Neural cell (in vitro differentiated cells): Measurements from ENCODE around the gene GASK1B. TPM values are rescaled to one million over a fixed set of nuclear protein-coding genes. Genes with fewer than 3 reads are reported as not detected.

ENCODE experiments used
- H2AFZ ChIP-seq: fragments of 200-600, 300-800 bp; sonication (generic), shearing (Covaris generic); 2 replicates; pipeline ENCODE4 v1.6.0; 2014; ENCODE audit warnings: low read depth, mild to moderate bottlenecking, antibody characterized with exemption, low read length, moderate library complexity
- H3F3A ChIP-seq: fragments of 200-600 bp; shearing (Covaris generic); 2 replicates; pipeline ENCODE4 v1.6.1; 2016; ENCODE audit warnings: mild to moderate bottlenecking, moderate library complexity, mixed read lengths, antibody characterized with exemption, low read length; ENCODE audit not compliant: insufficient read depth, poor library complexity, severe bottlenecking
- H3K27ac ChIP-seq: fragments of 200-600, 300-800 bp; sonication (generic), shearing (Covaris generic); 2 replicates; pipeline ENCODE4 v1.5.1; 2014; ENCODE audit warnings: mild to moderate bottlenecking, low read length, moderate library complexity
- H3K27me3 ChIP-seq: fragments of 300-800, 200-600 bp; sonication (generic), shearing (Covaris generic); 2 replicates; pipeline ENCODE4 v1.6.0; 2014; ENCODE audit warnings: mild to moderate bottlenecking, low read depth, low read length, moderate library complexity; ENCODE audit not compliant: insufficient read depth
- H3K36me3 ChIP-seq: fragments of 300-800, 200-600 bp; sonication (generic), shearing (Covaris generic); 2 replicates; pipeline ENCODE4 v1.5.1; 2014; ENCODE audit warnings: mild to moderate bottlenecking, antibody characterized with exemption, low read length, moderate library complexity; ENCODE audit not compliant: insufficient read depth
- H3K4me2 ChIP-seq: fragments of 300-800, 200-600 bp; sonication (generic), shearing (Covaris generic); 2 replicates; pipeline ENCODE4 v1.6.0; 2014; ENCODE audit warnings: mild to moderate bottlenecking, low read length
- H3K4me3 ChIP-seq: fragments of 300-800, 200-600 bp; sonication (generic), shearing (Covaris generic); 2 replicates; pipeline ENCODE4 v1.5.1; 2014; ENCODE audit warnings: mild to moderate bottlenecking, low read length, moderate library complexity
- H3K79me2 ChIP-seq: fragments of 200-600 bp; shearing (Covaris generic); replicated peaks from 2 replicates; pipeline ENCODE4 v1.6.0; 2014; ENCODE audit warnings: mild to moderate bottlenecking, low read length, moderate library complexity; ENCODE audit not compliant: insufficient read depth
- H3K9ac ChIP-seq: fragments of 300-800, 200-600 bp; sonication (generic), shearing (Covaris generic); 2 replicates; pipeline ENCODE4 v1.6.1; 2016; ENCODE audit warnings: mild to moderate bottlenecking, low read length, mixed read lengths
- H3K9me2 ChIP-seq: fragments of 200-600 bp; shearing (Covaris generic); 2 replicates; pipeline ENCODE4 v1.6.1; 2016; ENCODE audit warnings: mild to moderate bottlenecking, low read length, mixed read lengths; ENCODE audit not compliant: insufficient read depth
- H3K9me3 ChIP-seq: fragments of 200-600, 300-800 bp; sonication (generic), shearing (Covaris generic); 2 replicates; pipeline ENCODE4 v1.6.1; 2016; ENCODE audit warnings: mild to moderate bottlenecking, mixed run types, low read length, moderate library complexity, mixed read lengths
- H4K20me1 ChIP-seq: fragments of 200-600 bp; shearing (Covaris generic); 2 replicates; pipeline ENCODE4 v1.6.1; 2016; ENCODE audit warnings: mild to moderate bottlenecking, mixed run types; ENCODE audit not compliant: insufficient read depth
- EP300 ChIP-seq: fragments of 450-650 bp; conservative IDR thresholded peaks from 2 replicates; pipeline ENCODE4 v1.6.1; 2014; ENCODE audit warnings: antibody characterized with exemption, mild to moderate bottlenecking, moderate library complexity; ENCODE audit not compliant: poor library complexity, severe bottlenecking
- EZH2 ChIP-seq: fragments of 200-600, 300-800 bp; shearing (Covaris generic), sonication (generic); IDR thresholded peaks from 2 replicates; pipeline ENCODE4 v1.6.1; 2014; ENCODE audit warnings: antibody characterized with exemption, low read length, borderline replicate concordance, mild to moderate bottlenecking; ENCODE audit not compliant: insufficient read depth, poor library complexity, severe bottlenecking
- MXI1 ChIP-seq: fragments of 450-650 bp; conservative IDR thresholded peaks from 2 replicates; pipeline ENCODE4 v1.6.1; 2014; ENCODE audit warnings: antibody characterized with exemption, mild to moderate bottlenecking; ENCODE audit not compliant: poor library complexity, severe bottlenecking
- POLR2AphosphoS5 ChIP-seq: IDR thresholded peaks from 2 replicates; pipeline ENCODE4 v1.6.1; 2012
- RAD21 ChIP-seq: fragments of 450-650 bp; conservative IDR thresholded peaks from 2 replicates; pipeline ENCODE4 v1.6.1; 2014; ENCODE audit warnings: antibody characterized with exemption, mild to moderate bottlenecking, moderate library complexity
- REST ChIP-seq: IDR thresholded peaks from 2 replicates; pipeline ENCODE4 v1.6.1; 2012; ENCODE audit warnings: borderline replicate concordance
- SMC3 ChIP-seq: fragments of 450-650 bp; conservative IDR thresholded peaks from 2 replicates; pipeline ENCODE4 v1.6.1; 2014; ENCODE audit warnings: antibody characterized with exemption, mild to moderate bottlenecking, moderate library complexity; ENCODE audit not compliant: poor library complexity
- TAF1 ChIP-seq: IDR thresholded peaks from 2 replicates; pipeline ENCODE4 v1.6.1; 2012; ENCODE audit warnings: low read depth
- polyA plus RNA-seq: library from polyadenylated mRNA; depleted of rRNA; stranded (reverse); fragments of >200 nt; gene quantifications from 2 replicates; pipeline ENCODE4 v1.2.3, GENCODE V29; 2014
- TF ChIP-seq, protein P1 (sequence below): fragments of 450-650 bp; IDR thresholded peaks from 2 replicates; pipeline ENCODE4 v1.5.1; 2014; ENCODE audit warnings: antibody characterized with exemption, mild to moderate bottlenecking, moderate library complexity; ENCODE audit not compliant: poor library complexity, severe bottlenecking

Gene GASK1B
- polyA plus RNA-seq, 1 donor from 2014 or later = 0.40 TPM

- Histone ChIP-seq H3K9ac (no peak overlapping the region), H3K27me3 (no peaks in the 10 kb centered on the region), H3K36me3 (no peaks in the 10 kb centered on the region), H3K9me3 (no peaks in the 10 kb centered on the region), H2AFZ (no peak overlapping the region), H3K4me3 (no peak overlapping the region), H3K9me2 (no peaks in the 10 kb centered on the region), H3K79me2 (no peaks in the 10 kb centered on the region), H3F3A (no peaks in the 10 kb centered on the region), H3K27ac (no peak overlapping the region), H3K4me2 (no peak overlapping the region), H4K20me1 (no peaks in the 10 kb centered on the region)
- TF ChIP-seq, protein P1, sequence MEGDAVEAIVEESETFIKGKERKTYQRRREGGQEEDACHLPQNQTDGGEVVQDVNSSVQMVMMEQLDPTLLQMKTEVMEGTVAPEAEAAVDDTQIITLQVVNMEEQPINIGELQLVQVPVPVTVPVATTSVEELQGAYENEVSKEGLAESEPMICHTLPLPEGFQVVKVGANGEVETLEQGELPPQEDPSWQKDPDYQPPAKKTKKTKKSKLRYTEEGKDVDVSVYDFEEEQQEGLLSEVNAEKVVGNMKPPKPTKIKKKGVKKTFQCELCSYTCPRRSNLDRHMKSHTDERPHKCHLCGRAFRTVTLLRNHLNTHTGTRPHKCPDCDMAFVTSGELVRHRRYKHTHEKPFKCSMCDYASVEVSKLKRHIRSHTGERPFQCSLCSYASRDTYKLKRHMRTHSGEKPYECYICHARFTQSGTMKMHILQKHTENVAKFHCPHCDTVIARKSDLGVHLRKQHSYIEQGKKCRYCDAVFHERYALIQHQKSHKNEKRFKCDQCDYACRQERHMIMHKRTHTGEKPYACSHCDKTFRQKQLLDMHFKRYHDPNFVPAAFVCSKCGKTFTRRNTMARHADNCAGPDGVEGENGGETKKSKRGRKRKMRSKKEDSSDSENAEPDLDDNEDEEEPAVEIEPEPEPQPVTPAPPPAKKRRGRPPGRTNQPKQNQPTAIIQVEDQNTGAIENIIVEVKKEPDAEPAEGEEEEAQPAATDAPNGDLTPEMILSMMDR = no peak
- no peak for TF ChIP-seq EP300
- no peak for TF ChIP-seq REST
- no peak for TF ChIP-seq EZH2
- TF ChIP-seq POLR2AphosphoS5 = no peak
- TF ChIP-seq SMC3 = no peak
- TF ChIP-seq TAF1 = no peak
- TF ChIP-seq MXI1 = no peak
- no peak for TF ChIP-seq RAD21
These were observed 9.1 kb upstream of the GASK1B start for GRCh38 chr4:158181906-158182305.

DNA sequence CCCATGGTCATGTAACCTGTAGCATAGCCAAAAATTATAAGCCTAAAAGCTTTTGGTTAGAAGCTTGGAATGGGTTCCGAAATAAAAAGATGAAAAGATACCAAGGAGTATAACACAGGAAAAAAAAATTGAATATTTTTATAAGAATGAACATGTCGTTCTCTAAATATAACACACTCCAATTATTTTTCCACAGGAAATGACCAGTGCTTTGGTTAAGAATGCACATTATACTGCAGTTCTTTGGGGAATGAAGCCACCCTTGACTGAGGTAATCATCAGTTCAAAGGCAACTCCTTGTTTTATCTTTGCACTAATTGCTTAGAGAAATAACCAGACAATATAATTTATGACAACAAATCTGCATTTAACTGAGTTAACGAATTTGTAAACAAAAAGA is 6.6 kb upstream of the GASK1B start:
- no peak overlapping the region for H3K4me3 ChIP-seq
- H3K27me3 ChIP-seq = no peaks in the 10 kb centered on the region
- TF ChIP-seq TAF1 = no peak
- no peak for TF ChIP-seq EP300
- no peak for TF ChIP-seq POLR2AphosphoS5
- TF ChIP-seq RAD21 = no peak
- no peak for TF ChIP-seq SMC3
- TF ChIP-seq EZH2 = no peak
- no peak for TF ChIP-seq REST
- TF ChIP-seq, protein P1 = no peak
- no peak for TF ChIP-seq MXI1
- no peaks in the 10 kb centered on the region for H3K9me3 ChIP-seq
- no peak overlapping the region for H2AFZ ChIP-seq
- no peaks in the 10 kb centered on the region for H3K9me2 ChIP-seq
- no peaks in the 10 kb centered on the region for H4K20me1 ChIP-seq
- H3K4me2 ChIP-seq = no peak overlapping the region
- H3K36me3 ChIP-seq = no peaks in the 10 kb centered on the region
- no peak overlapping the region for H3K27ac ChIP-seq
- no peak overlapping the region for H3K9ac ChIP-seq
- H3F3A ChIP-seq = no peaks in the 10 kb centered on the region
- no peaks in the 10 kb centered on the region for H3K79me2 ChIP-seq
